NT2/D1 (cell line): Measurements from ENCODE around the gene INSIG1.

ENCODE experiments used
- SUZ12 ChIP-seq: IDR thresholded peaks from 2 replicates; pipeline ENCODE4 v1.6.1; 2011; ENCODE audit not compliant: insufficient read length, insufficient read depth; ENCODE audit errors: extremely low read depth
- YY1 ChIP-seq: IDR thresholded peaks from 2 replicates; pipeline ENCODE4 v1.6.1; 2011; ENCODE audit not compliant: insufficient read length, insufficient read depth
- ZNF274 ChIP-seq: IDR thresholded peaks from 2 replicates; pipeline ENCODE4 v1.6.1; 2011; ENCODE audit warnings: mild to moderate bottlenecking, low read depth, low read length

DNA sequence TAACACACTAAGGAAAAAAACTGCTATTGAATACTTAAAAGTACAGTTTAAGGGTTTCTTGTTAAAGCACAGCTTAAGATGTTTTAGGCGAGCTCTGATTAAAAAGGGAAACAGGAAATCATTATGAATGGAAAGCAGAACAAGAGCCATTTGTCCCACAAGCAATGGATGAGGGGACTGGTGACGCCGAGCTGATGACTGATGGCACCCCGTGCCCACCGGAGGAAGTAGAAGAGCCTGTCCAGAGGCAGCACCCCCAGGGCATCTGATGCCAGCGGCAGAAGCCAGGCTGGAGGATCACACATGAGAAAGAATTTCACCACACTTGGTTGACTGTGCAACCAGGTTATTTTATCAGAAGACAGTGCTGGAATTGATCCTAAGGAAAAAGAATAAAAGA, 15.0 kb upstream of the INSIG1 start:
- TF ChIP-seq YY1 (no peak), ZNF274 (no peak), SUZ12 (no peak)
